ENCODE measurements around the gene KIRREL3.

DNA sequence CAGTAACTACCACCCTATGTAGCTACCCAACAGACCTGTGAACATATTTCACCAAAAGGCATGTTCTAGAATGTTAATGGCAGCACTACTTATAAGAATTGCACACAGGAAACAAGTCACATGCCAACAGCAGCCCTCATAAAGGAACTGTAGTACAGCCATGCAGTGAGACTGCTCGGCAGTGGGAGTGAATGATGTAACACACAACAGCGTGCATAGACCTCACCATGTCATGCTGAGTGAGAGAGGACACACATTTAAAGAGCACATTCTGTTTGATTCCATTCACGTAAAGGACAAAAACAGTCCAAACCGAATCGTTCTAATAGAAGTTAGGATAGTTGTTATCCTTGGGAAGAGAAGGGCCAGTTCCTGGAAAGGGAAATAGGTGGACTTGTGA, 27.2 kb upstream of the KIRREL3 start:
- TF ChIP-seq POLR2AphosphoS5 (IDR thresholded peaks at IDR 0.05): no peak
- TF ChIP-seq, protein P1, sequence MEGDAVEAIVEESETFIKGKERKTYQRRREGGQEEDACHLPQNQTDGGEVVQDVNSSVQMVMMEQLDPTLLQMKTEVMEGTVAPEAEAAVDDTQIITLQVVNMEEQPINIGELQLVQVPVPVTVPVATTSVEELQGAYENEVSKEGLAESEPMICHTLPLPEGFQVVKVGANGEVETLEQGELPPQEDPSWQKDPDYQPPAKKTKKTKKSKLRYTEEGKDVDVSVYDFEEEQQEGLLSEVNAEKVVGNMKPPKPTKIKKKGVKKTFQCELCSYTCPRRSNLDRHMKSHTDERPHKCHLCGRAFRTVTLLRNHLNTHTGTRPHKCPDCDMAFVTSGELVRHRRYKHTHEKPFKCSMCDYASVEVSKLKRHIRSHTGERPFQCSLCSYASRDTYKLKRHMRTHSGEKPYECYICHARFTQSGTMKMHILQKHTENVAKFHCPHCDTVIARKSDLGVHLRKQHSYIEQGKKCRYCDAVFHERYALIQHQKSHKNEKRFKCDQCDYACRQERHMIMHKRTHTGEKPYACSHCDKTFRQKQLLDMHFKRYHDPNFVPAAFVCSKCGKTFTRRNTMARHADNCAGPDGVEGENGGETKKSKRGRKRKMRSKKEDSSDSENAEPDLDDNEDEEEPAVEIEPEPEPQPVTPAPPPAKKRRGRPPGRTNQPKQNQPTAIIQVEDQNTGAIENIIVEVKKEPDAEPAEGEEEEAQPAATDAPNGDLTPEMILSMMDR (IDR thresholded peaks at IDR 0.05): no peak
- TF ChIP-seq POLR2A (IDR thresholded peaks at IDR 0.05): no peak
- TF ChIP-seq EP300 (IDR thresholded peaks at IDR 0.05; ENCODE audit: low read depth): no peak
